ENCODE measurements around the gene CD44.

CD44 gene

DNA sequence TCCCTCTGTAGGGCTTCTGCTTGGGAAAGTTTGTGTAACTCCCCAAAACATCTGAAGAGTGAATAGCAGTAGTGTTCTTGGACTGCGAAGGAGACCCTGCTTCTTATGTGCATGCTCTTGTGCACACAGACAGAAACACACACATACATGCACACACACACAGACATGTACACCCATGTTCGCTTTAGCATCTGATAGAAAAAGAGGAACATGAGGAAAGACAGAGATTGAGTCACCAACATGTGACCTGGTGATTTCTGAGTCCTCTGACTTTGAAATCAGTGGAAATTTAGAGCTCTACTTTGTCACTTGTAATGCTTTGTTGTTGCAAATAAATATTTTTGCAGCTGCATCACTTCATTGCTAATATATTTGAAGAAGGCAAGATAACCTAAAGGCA is 23.8 kb downstream of the CD44 start:
- no peak for DNase-seq

DNA sequence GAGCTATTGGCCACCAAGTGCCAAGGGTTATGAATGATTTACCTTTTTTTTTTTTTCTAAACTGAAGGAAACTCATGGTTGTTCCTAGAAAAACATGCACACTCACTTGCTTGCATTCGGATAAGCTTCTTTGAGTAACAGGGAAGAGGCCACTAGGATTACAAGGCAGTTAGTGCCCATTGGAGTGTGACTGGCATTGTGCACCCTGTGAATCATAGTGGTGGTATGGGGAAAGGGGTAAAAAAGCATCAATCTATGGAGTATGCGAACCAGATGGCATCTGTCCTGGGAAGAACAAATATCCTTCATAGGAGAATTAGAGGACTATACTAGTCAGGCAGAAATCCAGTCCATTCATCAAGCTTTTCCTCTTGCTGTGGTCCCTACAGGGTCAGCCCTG is 24.2 kb downstream of the CD44 start:
- no peak for DNase-seq

DNA sequence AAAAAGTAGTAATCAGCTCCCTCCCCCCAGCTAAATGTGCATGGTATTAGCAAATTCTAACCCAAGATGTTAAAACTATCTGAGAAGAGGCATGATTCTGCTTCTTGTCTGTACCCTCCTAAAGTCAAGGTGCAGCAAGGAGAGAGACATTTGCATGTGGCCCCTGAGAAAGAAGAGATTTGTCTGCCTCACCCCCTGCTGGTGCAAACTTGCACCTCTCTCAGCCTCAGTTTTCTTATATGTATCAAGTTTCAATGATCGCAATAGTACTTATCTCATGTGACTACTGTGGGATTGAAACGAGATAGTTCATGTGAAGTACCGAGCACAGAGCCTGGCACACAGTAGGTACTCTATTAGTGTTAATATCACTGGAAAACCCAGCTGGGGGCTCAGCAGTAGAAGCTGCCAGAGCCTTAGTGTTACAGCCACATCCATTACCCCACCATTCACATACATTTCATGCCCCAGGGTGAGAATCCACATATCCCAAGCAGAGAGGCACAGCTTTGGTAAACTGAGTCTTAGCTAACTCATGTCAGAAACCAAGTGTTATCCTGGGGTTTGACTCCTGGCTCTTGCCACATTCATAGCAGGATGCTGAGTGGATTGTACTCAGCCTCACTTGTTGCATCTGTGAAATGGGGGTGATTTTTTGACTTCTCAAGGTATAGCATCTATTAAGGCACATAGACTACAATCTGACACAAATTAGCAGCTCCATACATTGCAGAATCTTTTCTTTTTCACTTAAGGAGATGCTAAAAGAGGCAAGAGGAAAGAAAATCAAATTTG is 24.9 kb downstream of the CD44 start:
- no peak for DNase-seq

DNA sequence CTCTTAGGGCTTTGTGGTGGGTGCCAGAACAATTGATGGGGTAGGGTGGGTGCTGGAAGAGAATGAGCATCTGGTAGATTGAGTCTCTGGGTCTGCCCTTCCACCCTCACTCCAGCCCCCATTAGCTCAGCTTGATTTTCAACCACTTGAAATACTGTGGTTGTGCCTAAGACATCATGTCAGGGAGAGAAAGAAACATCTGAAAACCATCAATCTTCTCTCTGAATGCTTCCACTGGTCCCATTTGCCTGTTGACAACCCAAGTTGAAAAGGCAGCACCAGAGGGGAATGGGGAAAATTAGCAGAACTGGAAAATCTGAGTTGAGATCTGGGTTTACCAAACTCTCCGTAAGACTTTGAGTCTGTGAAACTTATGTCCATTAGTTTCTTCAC is 26.1 kb downstream of the CD44 start:
- no peak for DNase-seq

DNA sequence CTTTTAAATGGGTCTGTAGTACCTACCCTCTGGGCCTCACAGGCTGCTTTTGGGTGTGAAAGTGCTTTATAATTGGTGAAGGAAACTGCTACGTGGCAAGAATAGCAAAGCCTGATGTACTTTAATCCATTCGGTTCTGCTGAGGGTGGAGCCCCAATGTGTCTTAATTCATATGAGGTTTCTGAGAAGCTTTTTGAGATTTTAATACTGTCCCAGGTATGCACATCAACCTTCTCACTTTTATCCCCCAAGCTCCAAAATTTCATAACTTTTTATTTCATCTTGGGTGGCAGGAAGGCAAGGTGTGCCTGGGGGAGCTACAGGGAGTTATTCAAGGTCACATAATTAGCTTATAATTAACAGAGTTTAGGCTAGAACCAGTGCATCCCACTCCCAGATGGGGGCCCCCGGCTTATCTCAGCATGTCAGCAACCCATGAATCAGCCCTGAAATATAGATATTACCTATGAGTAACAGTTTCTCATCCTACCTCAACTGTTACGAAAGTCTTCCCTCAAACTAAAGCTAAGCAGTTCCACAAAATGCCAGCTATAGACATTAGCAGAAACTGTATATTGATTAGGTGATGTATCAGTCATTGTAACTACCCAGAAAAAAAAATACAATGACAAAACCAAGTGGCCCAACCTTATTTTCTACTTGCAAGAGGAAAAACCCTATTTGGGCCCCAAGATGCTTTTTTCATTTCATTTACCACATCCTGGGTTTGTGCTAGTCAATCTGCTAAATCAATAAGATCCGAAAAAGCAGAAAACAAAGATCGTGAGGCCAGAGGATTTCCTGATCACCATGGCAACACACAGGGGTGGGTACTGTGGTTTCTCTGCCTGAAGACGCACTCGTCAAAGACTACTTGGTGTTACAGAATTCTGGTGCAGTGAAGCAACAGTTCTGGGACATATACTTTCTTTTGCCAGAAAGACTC is 26.7 kb downstream of the CD44 start:
- DNase-seq, result no peak

DNA sequence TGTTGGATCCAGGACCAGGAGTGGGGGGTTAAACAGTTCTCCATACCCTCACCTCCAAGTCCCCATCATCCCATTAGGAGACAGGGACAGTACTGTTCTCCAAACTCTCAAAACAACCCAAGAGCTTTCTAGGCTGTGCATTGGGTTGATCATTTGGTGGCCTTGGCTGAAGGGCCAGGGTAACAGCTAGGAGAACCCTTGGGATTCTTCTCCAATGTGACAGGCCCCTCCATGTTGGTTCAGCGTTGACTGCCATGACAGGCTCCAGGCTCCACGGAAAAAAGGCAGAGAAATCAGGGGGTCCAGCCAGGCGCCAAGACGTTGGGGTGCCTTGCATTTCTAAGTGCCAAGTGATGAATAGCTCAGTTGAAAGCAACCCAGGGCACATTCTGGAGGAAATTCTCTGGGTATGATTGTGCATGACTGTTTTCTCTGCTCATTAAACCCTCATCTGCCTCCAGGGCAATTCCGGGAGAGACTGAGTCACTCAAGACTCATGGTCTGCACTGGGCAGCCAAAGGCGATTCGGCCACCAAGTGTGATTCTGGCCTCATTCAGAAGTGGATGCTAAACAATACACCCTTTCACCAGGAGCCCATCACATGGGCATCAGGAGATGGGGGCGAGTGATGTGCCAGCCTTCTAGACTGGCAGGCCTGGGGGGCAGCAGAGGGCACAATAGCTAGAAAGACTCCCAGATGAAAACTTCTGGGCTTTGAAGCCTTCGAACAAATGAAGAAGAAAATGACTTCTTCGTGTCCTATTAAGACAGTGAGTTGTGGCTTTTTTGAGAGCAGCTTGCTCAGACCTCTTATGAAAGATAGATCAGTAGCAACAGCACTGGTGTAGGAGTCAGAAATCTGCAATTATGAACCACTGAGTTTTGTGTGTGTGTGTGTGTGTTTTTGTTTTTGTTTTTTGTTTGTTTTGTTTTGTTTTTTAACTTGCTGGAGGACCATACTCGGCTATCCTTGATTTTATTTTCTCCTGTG is 27.7 kb downstream of the CD44 start:
- DNase-seq, result no peak

DNA sequence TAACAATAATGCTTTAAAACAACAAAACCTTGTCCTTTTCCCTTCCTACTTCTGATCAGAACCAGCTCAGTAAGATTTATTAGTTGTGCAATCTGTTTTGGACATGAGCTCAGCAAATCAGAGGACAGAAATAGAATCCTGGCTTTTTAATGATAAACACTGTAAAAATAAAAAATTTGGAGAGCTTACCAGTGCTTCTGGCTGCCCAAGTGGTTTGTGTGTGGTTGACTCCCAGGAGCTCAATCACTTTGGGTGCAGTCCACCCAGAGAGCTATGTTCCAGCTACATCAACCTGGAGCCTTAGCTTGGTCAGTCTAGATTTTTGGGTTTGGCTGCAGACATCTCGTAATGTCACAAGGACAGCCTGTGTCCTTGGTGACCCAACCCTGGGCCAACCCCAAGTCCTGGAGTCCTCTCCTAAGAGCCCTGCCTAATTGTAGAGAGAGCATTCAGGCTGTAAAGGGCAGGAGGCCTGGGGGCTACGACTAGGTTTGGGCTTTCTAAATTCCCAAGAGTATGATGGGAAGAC is 28.5 kb downstream of the CD44 start:
- DNase-seq, result no peak

DNA sequence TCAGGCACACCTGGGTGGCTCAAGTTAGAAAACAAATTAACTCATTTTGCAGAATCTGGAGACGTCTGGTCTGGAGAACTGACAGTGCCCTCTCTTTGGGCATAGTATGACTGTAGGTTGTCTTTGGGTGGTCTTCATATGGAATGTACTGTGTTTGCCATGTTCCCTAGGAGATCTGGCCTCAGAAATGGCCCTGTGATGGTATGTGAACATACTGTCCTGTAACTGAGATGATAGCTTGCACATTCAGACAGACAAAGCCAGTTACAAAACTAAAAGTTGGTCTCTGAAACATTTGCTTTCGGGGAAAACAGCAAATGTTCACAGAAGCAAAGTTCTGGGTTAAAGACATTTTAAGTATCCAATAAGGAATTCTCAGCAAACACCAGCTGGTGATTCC is 29.7 kb downstream of the CD44 start:
- no peak for DNase-seq

DNA sequence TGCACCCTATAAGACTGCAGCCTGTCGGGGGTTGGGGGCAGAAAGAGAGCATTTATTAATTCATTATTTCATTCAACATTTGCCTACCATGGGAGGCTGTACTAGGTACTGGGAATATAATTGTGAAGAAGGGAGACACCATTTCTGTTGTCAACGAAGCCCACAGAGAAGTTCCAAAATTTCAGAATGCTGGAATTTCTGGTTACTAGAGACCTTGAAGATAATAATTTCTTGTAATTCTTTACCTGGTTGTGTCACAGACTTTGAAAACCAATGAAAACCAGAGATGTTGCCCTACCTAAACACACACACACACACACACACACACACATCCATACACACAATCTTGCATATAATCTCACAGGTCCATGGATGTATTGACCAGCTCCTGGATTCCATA is 30.1 kb downstream of the CD44 start:
- DNase-seq, result no peak

DNA sequence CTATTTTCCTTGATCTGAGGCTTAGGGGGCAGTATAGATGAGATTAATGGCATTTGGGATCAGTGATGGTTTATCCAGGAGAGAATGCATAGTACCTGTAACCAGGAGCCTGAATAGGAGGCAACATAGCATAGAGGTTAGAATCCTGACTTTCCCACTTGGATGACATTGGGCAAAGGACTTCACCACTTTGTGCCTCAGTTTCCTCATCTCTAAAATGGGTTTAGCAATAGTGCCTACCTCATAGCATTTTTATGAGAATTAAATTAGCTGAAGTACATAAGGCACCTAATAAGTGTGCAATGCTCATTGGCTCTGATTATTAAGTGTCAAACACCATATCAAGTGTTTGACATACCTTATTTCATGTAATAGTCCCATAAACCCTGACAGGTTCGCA is 30.8 kb downstream of the CD44 start:
- DNase-seq, result no peak

DNA sequence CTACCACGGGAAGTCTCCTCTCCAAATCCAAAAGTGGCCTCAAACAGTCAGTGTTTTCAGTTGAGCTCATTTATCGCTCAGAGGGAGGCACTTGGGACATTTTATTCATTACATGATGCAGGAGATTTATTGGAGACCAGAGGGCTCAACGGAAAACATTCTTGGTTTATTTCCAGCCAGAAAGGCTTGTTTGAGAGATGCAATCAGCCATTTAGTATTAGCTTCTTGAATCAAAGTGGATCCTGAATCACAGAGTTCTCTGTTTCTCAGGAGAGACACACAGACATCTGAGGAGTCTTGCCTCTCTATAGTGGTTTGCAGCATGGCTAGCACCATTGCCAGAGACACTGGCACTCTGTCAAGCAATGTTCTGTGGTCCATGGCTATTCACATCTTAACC is 31.5 kb downstream of the CD44 start:
- no peak for DNase-seq

DNA sequence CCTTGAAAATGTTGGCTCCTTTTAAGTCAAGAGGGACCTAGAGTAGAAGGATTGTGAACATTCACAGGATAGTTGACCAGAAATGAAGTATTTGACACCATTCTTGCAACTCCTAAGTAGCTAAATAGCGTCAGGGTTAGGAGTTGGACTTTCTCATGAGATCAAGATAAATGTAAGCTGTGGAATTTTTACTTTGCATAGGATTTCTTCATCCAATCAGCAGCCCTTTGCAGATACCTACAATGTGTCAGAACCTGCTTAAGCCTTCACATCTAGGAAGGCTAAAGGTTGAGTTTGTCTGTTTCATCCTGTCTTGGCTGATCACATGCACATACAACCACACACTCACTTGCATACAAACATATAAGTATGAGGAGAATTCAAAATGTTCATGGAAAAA is 32.3 kb downstream of the CD44 start:
- DNase-seq, result no peak

DNA sequence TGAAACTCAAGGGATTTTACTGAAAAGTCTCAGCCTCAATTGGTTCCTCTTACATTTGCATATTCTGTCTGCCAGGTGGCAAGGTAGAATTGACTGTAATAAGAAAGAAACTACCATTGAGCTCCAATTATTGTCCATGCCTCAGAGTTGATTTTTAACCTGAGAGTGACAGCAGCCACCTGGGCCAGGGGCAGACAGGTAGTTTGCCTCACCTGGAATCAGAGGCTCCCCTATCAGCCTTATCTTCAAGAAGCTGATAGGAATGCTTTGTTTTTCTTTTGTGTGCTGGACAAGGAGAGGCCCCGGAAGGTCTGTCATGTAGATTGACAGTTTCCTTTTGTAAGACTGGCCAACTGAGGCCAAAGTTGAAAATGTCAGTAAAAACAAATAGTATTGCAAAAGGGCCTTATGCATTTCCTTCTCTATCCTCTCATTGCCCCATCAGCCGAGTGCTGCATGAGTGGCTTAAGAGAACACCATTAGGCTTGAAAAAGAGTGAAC is 34.1 kb downstream of the CD44 start:
- no peak for DNase-seq

DNA sequence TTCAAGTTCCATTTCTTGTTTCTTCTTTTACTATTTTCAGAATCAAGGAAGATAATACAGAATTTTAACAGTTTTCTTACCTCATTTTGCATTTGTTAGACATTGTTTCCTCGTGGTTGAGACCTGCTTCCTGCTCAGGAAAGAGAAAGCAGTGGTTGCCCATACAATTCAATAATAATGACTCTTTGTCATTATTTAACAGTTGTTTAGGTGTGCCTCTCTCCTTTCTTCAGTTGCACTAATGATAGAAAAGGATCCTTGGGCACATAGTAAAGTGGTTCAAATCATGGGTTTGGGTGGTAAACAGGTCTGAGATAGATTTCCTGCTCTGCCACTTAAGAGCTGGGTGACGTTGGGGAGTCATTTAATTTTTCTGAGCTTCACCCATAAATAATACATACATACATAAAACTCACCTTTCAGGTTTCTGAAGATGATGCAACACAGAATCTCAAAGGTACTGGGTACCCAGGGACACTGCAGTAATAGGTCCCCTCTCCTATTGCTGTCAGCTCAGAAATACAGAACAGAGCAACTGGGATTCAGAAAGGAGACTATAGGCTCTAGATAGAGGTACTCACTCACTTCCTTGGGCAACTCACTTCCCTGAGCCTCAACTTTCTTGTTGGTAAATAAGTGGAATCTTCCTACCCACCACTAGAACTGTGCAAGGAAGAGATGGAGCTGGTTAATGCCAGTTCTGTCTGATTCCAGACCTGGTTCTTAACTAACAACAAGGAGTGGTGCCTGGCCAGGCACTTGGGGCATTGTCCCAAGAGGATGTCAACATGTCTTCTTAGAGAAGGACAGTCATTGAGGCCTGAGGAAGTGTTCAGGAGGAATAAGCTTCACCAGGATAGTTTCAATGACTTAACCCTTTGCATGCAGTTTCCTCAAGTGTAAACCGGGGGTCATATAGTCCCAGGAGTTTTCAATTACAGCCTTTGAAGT is 34.9 kb downstream of the CD44 start:
- no peak for DNase-seq

DNA sequence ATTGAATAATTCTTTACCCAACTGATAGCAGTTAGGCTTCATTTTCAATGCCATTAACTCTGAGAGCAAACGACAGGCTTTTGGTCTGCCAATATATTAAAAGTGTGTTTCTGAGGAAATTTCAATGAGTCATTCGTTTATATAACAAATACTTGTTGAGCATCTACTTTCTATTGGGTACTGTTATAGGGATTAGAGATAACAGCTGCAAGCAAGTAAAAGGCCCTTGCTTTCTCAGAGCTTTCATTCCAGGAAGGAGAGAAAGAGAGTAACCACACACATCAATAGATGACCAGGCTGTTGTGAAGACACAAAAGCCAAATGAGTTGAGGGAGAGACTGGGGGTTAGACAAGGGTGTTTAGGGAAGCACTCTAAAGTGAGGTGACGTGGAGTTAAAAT is 35.7 kb downstream of the CD44 start:
- no peak for DNase-seq

DNA sequence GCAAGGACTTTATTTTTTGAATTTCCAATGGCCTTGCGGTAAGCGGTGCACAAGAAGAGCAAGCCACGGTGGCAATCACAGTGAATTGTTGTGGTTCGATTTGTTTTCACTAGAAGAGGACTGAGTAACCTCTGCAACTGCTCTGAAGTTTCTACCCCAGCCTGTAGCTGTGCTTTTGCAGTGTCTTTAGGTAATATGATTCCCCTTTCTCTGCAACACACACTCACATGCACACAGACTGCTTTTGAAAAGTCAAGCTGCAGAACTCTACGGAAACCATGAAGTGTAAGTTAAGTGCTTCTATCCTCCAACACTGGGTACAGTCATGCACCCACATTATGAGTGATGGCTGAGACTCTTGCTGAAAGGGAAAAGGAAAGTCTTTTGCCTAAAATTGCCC is 38.4 kb downstream of the CD44 start:
- DNase-seq, result no peak

DNA sequence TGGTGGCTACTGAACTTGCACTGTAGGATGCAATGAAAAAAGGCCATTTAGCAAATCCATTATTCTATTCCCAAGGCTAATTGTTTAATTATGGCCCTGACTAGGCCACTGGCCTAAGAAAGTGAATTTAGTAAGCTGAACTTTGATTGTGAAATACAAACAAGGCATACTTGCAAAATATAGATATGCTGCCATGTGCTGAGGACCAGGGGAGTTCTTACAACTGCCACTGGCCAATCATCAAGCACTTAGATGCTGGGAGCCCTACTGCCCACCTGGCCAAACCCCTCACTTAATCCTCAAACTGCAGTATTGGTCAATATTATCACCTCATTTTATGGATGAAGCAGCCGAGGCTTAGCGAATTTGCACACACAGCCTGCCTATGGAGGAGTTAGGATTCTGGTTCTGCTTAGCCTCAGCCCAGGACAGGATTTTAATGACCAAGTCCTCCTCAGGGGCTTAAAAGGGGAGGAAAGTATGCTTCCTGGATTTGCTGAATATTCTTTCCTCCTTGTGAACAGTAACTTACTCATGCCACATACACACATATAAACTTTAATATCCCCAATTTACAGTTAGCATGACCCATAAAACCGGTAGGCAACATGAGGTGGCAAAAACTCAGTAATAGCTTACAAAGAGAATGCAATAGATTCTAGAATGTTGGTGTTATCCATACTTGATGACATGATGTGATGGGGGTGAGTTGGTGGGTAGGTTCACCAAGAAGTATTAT is 39.3 kb downstream of the CD44 start:
- no peak for DNase-seq

DNA sequence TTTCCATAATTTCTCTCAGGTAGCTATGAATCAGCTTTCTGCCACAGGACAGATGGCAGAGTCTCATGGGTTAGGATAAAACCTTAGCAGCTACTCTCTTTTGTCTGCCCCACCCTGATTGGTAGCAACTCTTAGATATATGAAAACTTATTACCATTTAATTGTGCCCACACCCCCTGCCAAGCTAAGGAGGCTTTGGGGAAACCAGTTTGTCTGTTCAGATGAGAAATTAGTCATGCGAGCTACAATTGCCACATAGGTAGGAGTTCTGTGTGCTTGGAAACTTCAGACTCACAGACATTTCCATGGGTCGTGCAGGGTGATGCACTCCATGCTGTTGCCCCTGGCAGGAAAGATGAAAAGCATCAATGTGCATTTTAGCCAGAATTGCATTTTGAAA is 39.9 kb downstream of the CD44 start:
- DNase-seq, result no peak

DNA sequence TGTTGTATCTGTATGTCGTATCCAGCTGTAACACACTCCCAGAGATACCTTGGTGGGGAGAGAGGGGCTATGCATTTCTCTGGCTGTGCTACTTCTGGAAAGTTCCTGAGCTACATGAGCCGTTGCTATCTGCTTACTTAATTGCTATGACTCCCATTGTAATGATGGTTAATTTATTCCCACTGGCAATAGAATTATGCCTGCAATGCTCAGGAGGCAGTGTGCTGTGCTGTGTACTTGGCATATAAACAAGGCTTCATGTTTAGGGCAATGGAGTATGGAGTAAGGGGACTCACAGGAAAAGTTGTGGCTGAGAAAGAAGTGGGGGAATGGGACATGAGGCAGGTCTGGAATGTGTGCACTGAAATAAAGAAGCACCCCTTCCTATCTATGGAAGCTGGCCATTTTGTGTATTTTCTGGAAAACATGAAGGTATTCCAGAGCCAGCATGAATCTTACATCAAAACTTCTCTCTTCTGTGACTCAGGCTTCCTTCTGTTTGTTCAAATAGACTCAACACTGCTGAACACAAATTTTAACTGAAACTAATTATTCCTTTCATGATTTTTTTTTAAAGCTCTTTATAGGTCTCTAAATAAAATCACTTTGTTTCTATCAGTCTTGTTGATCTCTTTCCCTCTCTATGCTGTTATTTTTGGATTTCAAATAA is 40.6 kb downstream of the CD44 start:
- DNase-seq, result no peak

All from COR-L47 (cell line).